ENCODE results near the gene ERC2.

GRCh38 chr3:56321383-56321782, 146.9 kb downstream of the ERC2 start:
- TF ChIP-seq POLR2A (IDR thresholded peaks at IDR 0.05; ENCODE audit: low read depth, low read length) (no peak), POLR2AphosphoS5 (IDR thresholded peaks at IDR 0.05; ENCODE audit: insufficient read depth, low read depth, low read length) (no peak), CTCF (IDR thresholded peaks at IDR 0.05; ENCODE audit: extremely low read depth in 1 of 2, insufficient read depth in 1 of 2, low read depth in 1 of 2, low read length in 2 of 2) (no peak), FOS (IDR thresholded peaks at IDR 0.05; ENCODE audit: borderline replicate concordance, insufficient read depth, low read length) (no peak), EZH2 (IDR thresholded peaks at IDR 0.05; ENCODE audit: borderline replicate concordance, low read depth, low read length, severe bottlenecking) (no peak), JUN (IDR thresholded peaks at IDR 0.05; ENCODE audit: borderline replicate concordance, insufficient read depth, insufficient read length, low read depth) (no peak), MAX (IDR thresholded peaks at IDR 0.05; ENCODE audit: insufficient read depth, insufficient read length) (no peak)
